ENCODE data around the gene GPR108. TPM values are rescaled to one million over a fixed set of nuclear protein-coding genes. Genes with fewer than 3 reads are reported as not detected.

Gene GPR108
- total and polyA plus RNA-seq, 2 of the 13 experiments (the other 11 are each of a cell fraction or from before 2014, with no cell fraction given), result 36.4 to 63.0 TPM

GRCh38 chr19:6719540-6719861 lies 17.9 kb downstream of the GPR108 start (continued):
- TF ChIP-seq ZBTB49 (CRISPR knock-in tag; IDR thresholded peaks at IDR 0.05; ENCODE audit: borderline replicate concordance), result no peak
- no peak for TF ChIP-seq PAX8 (CRISPR knock-in tag; IDR thresholded peaks at IDR 0.05; ENCODE audit: borderline replicate concordance)
- TF ChIP-seq ZNF550 (CRISPR knock-in tag; IDR thresholded peaks at IDR 0.05; ENCODE audit: borderline replicate concordance), result no peak
- no peak for TF ChIP-seq ZNF318 (CRISPR knock-in tag; IDR thresholded peaks at IDR 0.05)
- no peak for TF ChIP-seq MTF2 (CRISPR knock-in tag; IDR thresholded peaks at IDR 0.05; ENCODE audit: borderline replicate concordance)
- no peak for TF ChIP-seq SP5 (CRISPR knock-in tag; IDR thresholded peaks at IDR 0.05; ENCODE audit: borderline replicate concordance, low read depth)
- no peak for TF ChIP-seq NFYB (CRISPR knock-in tag; IDR thresholded peaks at IDR 0.05)
- TF ChIP-seq RBFOX2 (IDR thresholded peaks at IDR 0.05; ENCODE audit: low read depth, low read length), result peak; percentile 73
- TF ChIP-seq CBFB (CRISPR knock-in tag; IDR thresholded peaks at IDR 0.05), result no peak
- TF ChIP-seq RCOR2 (CRISPR knock-in tag; IDR thresholded peaks at IDR 0.05), result no peak
- no peak for TF ChIP-seq KDM5A (IDR thresholded peaks at IDR 0.05; ENCODE audit: borderline replicate concordance, low read length)
- TF ChIP-seq ZNF556 (CRISPR knock-in tag; IDR thresholded peaks at IDR 0.05; ENCODE audit: borderline replicate concordance), result no peak
- TF ChIP-seq ZNF501 (CRISPR knock-in tag; IDR thresholded peaks at IDR 0.05), result no peak
- no peak for TF ChIP-seq ZNF746 (CRISPR knock-in tag; IDR thresholded peaks at IDR 0.05)
- TF ChIP-seq BRD4 (CRISPR knock-in tag; IDR thresholded peaks at IDR 0.05), result no peak
- 0 out of 2 replicates have a peak, but pooled peaks have one; percentile 89 for TF ChIP-seq PAF1 (CRISPR knock-in tag; IDR thresholded peaks at IDR 0.05)
- TF ChIP-seq TIGD3 (CRISPR knock-in tag; IDR thresholded peaks at IDR 0.05; ENCODE audit: borderline replicate concordance), result no peak
- 0 out of 2 replicates have a peak, but pooled peaks have one; percentile 35 for TF ChIP-seq ZFX (CRISPR knock-in tag; IDR thresholded peaks at IDR 0.05; ENCODE audit: low read depth)
- no peak for TF ChIP-seq ZEB1 (IDR thresholded peaks at IDR 0.05; ENCODE audit: insufficient replicate concordance, low read depth)
- TF ChIP-seq ZNF232 (CRISPR knock-in tag; IDR thresholded peaks at IDR 0.05; ENCODE audit: borderline replicate concordance), result 0 out of 2 replicates have a peak, but pooled peaks have one; percentile 26
- no peak for TF ChIP-seq ZKSCAN1 (IDR thresholded peaks at IDR 0.05; ENCODE audit: low read length)
